ENCODE measurements around the gene CCDC183.
"Not testable (repeated sequence)": the region's sequence is repeated elsewhere in the genome, so short reads cannot be mapped to it uniquely, and the experiment has no call there.

Gene CCDC183

DNA sequence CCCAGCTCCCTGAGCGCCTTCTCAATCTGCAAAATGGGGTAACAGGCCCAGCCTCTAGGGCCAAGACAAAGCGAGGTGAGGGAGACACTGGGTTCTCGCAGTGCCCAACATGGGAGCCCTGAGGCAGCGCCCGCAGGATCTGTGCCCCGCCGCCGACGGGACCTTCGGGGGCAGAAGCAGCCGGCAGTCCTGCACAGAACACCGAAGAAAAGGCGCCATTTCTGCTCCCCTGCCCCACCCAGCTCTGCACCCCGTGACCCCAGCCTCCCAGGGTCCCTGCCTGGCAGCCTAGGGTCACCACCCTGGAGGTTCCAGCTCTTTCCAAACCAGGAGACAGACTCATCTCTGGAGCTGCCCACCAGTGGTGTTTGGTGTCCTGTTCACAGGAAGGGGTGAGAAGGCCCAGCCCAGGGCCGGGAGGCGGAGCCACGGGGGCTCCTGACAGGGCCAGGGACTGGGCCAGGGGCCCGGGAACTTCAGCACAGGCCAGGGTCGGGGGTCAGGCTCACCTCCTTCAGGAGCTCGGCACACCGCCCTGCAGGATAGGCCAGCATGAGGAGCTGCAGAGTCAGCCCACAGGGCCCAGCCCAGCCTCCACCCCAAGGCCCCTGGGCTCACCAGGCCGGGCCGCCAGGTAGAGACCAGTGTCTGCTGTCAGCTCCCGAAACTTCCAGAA is 41.4 kb upstream of the CCDC183 start:
- DNase-seq (ENCODE audit: insufficient read length): no peak
- no peak for FAIRE-seq
- TF ChIP-seq POLR2AphosphoS5 (IDR thresholded peaks at IDR 0.05; ENCODE audit: low read depth, low read length) (no peak), POLR2A (IDR thresholded peaks at IDR 0.05; ENCODE audit: low read depth, low read length) (no peak), TAF1 (IDR thresholded peaks at IDR 0.05; ENCODE audit: borderline replicate concordance, low read depth, low read length) (no peak)

GRCh38 chr9:136755302-136756133 is 40.6 kb upstream of the CCDC183 start:
- FAIRE-seq; DNase-seq (ENCODE audit: insufficient read length): not testable (repeated sequence)

DNA sequence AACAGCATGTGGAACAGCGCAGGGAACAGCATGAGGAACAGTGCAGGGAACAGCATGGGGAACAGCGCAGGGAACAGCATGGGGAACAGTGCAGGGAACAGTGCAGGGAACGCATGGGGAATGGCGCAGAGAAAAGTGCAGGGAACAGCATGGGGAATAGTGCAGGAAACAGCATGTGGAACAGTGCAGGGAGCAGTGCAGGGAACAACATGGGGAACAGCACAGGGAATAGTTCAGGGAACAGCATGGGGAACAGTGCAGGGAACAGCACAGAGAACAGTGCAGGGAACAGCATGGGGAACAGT is 40.1 kb upstream of the CCDC183 start:
- FAIRE-seq (no peak), DNase-seq (ENCODE audit: insufficient read length) (no peak)
- no peak for TF ChIP-seq POLR2AphosphoS5 (IDR thresholded peaks at IDR 0.05; ENCODE audit: low read depth, low read length)
- no peak for TF ChIP-seq POLR2A (IDR thresholded peaks at IDR 0.05; ENCODE audit: low read depth, low read length)
- TF ChIP-seq TAF1 (IDR thresholded peaks at IDR 0.05; ENCODE audit: borderline replicate concordance, low read depth, low read length): no peak

DNA sequence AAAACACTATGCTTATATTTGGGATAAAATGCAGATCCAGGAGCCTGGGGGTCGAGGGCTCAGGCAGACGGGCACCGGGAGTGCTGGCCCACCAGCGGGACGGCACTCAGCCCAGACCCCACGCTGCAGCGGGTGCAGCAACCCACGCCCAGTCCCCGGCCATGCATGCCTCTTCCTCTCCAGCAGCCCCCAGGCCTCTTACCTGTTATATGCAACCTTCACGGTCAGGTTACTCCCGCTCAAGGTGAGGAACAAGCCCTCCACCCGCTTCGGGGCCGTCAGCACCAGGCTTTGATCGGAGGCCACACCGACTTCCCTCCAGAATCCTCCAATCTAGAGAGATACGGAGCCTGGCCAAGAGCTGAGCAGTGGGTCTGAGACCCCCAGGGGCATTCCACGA is 39.3 kb upstream of the CCDC183 start:
- TF ChIP-seq POLR2A (IDR thresholded peaks at IDR 0.05; ENCODE audit: low read depth, low read length) (no peak), POLR2AphosphoS5 (IDR thresholded peaks at IDR 0.05; ENCODE audit: low read depth, low read length) (no peak), TAF1 (IDR thresholded peaks at IDR 0.05; ENCODE audit: borderline replicate concordance, low read depth, low read length) (no peak)
- no peak for DNase-seq (ENCODE audit: insufficient read length)
- FAIRE-seq: no peak

DNA sequence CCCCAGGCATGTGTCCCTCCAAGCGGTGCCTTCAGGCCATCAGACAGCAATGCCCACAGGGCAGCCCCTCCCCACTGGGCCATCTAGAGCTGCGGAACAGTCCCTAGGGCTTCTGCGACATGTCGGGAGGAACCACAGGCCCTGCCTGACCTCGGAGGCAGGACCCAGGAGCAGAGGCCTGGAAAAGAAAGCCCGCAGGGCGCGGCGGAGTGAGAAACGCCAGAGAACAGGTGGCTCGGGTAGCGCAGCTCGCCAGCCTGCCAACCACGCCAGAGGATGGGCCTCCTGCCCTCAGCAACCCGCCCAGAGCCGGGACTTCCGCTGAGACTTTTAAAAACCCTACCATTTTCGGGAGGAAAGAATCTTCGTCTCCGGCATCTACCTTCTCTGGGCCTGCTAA is 38.8 kb upstream of the CCDC183 start:
- DNase-seq (ENCODE audit: insufficient read length): no peak
- TF ChIP-seq POLR2AphosphoS5 (IDR thresholded peaks at IDR 0.05; ENCODE audit: low read depth, low read length) (no peak), TAF1 (IDR thresholded peaks at IDR 0.05; ENCODE audit: borderline replicate concordance, low read depth, low read length) (no peak), POLR2A (IDR thresholded peaks at IDR 0.05; ENCODE audit: low read depth, low read length) (no peak)
- FAIRE-seq: no peak

DNA sequence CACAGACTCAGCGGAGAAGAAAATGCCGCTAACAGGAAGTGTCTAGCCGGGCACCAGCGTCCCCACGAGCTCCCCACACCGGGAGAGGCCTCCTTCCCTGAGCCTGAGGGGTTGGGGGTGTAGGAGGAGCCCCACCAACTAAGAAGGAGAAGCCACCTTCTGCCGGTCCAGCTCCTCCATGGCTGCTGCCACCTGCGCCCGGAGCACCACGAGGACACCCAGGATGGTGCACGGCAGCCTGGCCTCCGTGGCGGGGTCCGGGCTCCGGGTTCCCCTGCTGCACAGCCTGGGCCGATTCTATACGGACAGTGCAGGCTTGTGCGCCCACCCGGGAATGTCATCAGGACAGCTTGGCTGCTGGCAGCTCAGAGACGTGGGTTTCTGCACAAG is 38.4 kb upstream of the CCDC183 start:
- TF ChIP-seq POLR2A (IDR thresholded peaks at IDR 0.05; ENCODE audit: low read depth, low read length) (no peak), TAF1 (IDR thresholded peaks at IDR 0.05; ENCODE audit: borderline replicate concordance, low read depth, low read length) (no peak), POLR2AphosphoS5 (IDR thresholded peaks at IDR 0.05; ENCODE audit: low read depth, low read length) (no peak)
- no peak for FAIRE-seq

GRCh38 chr9:136759001-136759400 is 37.1 kb upstream of the CCDC183 start:
- no peak for FAIRE-seq
- DNase-seq (ENCODE audit: insufficient read length): no peak
- no peak for TF ChIP-seq TAF1 (IDR thresholded peaks at IDR 0.05; ENCODE audit: borderline replicate concordance, low read depth, low read length)
- no peak for TF ChIP-seq POLR2A (IDR thresholded peaks at IDR 0.05; ENCODE audit: low read depth, low read length)
- TF ChIP-seq POLR2AphosphoS5 (IDR thresholded peaks at IDR 0.05; ENCODE audit: low read depth, low read length): no peak

More for the DNA sequence above, 38.4 kb upstream of the CCDC183 start:
- no peak for DNase-seq (ENCODE audit: insufficient read length)

DNA sequence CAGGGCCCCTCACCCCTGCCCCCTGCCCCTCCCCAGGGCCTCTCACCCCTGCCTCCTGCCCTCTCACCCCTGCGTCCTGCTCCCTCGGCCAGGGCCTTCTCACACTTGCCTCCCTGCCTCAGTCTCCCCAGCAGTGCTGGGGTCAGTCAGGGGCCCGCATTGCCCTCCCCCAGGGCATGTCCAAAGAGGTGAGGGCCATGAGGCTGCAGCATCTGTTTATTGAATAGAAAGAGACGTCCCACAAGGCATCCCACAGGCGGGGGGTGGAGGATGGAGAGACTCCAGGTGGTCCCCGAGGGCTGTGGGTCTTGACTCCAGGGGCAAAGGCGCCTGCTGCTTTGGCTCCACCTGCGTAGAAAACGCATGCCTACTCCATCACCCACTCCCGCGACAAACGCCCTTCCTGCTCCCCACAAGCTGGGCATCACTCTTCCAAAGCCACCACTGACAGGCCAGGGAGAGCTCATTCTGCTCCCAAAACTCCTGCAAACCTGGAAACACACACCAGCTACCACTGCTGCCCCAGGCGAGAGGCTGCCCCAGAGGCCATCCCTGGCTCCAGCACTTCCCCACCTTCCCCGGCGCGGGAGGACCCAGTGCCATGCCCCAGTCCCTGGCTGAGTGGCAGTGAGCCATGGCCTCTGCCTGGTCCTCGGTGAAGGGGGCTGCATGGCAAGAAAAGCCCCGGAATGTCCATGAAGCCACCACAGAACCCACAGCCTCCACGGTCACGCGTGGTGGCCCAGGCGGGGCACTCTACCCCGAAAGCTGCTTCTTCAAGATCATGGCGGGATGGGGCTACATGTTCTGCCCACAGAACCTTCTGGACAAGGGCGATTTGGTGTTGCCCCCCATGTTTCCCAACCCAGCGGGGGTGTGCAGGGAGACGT is 36.5 kb upstream of the CCDC183 start:
- FAIRE-seq: no peak
- TF ChIP-seq POLR2A (IDR thresholded peaks at IDR 0.05; ENCODE audit: low read depth, low read length) (no peak), POLR2AphosphoS5 (IDR thresholded peaks at IDR 0.05; ENCODE audit: low read depth, low read length) (no peak), TAF1 (IDR thresholded peaks at IDR 0.05; ENCODE audit: borderline replicate concordance, low read depth, low read length) (no peak)
- DNase-seq (ENCODE audit: insufficient read length): no peak

DNA sequence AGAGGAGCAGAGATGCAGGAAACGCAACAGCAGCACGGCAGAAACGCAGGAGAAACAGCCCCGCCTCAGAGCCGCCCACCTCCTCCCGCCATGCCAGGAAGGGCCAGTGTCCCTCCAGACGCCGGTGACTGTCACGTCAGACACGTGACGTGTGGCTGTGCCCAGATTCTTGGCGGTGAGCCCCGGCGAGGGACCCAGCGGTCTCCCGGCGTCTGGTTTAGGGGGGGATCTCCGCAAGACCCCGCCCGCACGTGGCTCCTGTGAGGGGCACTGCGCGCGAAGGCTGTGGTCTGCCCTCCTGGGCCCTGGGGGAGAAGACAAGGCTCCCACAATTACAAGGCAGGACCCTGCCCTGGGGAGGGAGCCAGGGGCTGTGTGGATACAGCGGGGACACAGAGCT is 35.7 kb upstream of the CCDC183 start:
- TF ChIP-seq TAF1 (IDR thresholded peaks at IDR 0.05; ENCODE audit: borderline replicate concordance, low read depth, low read length) (no peak), POLR2A (IDR thresholded peaks at IDR 0.05; ENCODE audit: low read depth, low read length) (no peak), POLR2AphosphoS5 (IDR thresholded peaks at IDR 0.05; ENCODE audit: low read depth, low read length) (no peak)
- FAIRE-seq (no peak), DNase-seq (ENCODE audit: insufficient read length) (no peak)

- DNase-seq (ENCODE audit: insufficient read length): not testable (repeated sequence)
- FAIRE-seq: peak; percentile 56
Measured at GRCh38 chr9:136760834-136761544, 35.1 kb upstream of the CCDC183 start.

GRCh38 chr9:136761545-136761981 is 34.6 kb upstream of the CCDC183 start:
- no peak for TF ChIP-seq POLR2A (IDR thresholded peaks at IDR 0.05; ENCODE audit: low read depth, low read length)
- TF ChIP-seq POLR2AphosphoS5 (IDR thresholded peaks at IDR 0.05; ENCODE audit: low read depth, low read length): no peak
- TF ChIP-seq TAF1 (IDR thresholded peaks at IDR 0.05; ENCODE audit: borderline replicate concordance, low read depth, low read length): no peak
- no peak for FAIRE-seq

More at GRCh38 chr9:136761545-136761981, 34.6 kb upstream of the CCDC183 start:
- DNase-seq (ENCODE audit: insufficient read length): no peak

All from GM12892 (cell line).